Measurements from ENCODE around the gene SASH1. TPM values are rescaled to one million over a fixed set of nuclear protein-coding genes. Genes with fewer than 3 reads are reported as not detected.

Gene SASH1
- total RNA-seq, 1 experiment from 2014 or later: 27.4 TPM

GRCh38 chr6:148526145-148526544 is 183.5 kb downstream of the SASH1 start:
- ChIA-PET POLR2A (no interaction called here), CTCF (interaction anchor here (1.2 kb wide), 1 partner anchor 346 kb away, joined by 3 read pairs; no protein-coding TSS in a partner anchor)
- DNase-seq (ENCODE audit: low spot score) (no peak), ATAC-seq (no peak)
- no peak overlapping the region for H3K27ac Mint-ChIP-seq
- H3K9me3 Mint-ChIP-seq: no peaks in the 10 kb centered on the region
- no peaks in the 10 kb centered on the region for H3K27me3 Mint-ChIP-seq (ENCODE audit: low read depth)
- peaks cover 47% of the 10 kb centered on the region for H3K4me1 Mint-ChIP-seq
- H3K36me3 Mint-ChIP-seq: peaks cover 40% of the 10 kb centered on the region
- H3K4me3 Mint-ChIP-seq: no peak overlapping the region
- TF ChIP-seq ZNF232 (CRISPR knock-in tag; IDR thresholded peaks at IDR 0.05) (no peak), NR3C1 (CRISPR knock-in tag; conservative IDR thresholded peaks at IDR 0.05; ENCODE audit: low read depth) (no peak), FOXJ3 (CRISPR knock-in tag; IDR thresholded peaks at IDR 0.05; ENCODE audit: borderline replicate concordance) (no peak), PREB (CRISPR knock-in tag; IDR thresholded peaks at IDR 0.05; ENCODE audit: borderline replicate concordance) (no peak), ATF3 (CRISPR knock-in tag; conservative IDR thresholded peaks at IDR 0.05) (no peak), MYBL2 (CRISPR knock-in tag; IDR thresholded peaks at IDR 0.05) (no peak), ZNF425 (CRISPR knock-in tag; conservative IDR thresholded peaks at IDR 0.05) (no peak), ARID4B (CRISPR knock-in tag; IDR thresholded peaks at IDR 0.05; ENCODE audit: borderline replicate concordance) (no peak), ESRRA (CRISPR knock-in tag; IDR thresholded peaks at IDR 0.05; ENCODE audit: borderline replicate concordance) (no peak), RORB (CRISPR knock-in tag; IDR thresholded peaks at IDR 0.05) (no peak), NFATC4 (CRISPR knock-in tag; IDR thresholded peaks at IDR 0.05) (no peak), E2F5 (CRISPR knock-in tag; IDR thresholded peaks at IDR 0.05) (no peak), KAT7 (CRISPR knock-in tag; IDR thresholded peaks at IDR 0.05; ENCODE audit: borderline replicate concordance) (no peak)
- TF ChIP-seq, protein P1, sequence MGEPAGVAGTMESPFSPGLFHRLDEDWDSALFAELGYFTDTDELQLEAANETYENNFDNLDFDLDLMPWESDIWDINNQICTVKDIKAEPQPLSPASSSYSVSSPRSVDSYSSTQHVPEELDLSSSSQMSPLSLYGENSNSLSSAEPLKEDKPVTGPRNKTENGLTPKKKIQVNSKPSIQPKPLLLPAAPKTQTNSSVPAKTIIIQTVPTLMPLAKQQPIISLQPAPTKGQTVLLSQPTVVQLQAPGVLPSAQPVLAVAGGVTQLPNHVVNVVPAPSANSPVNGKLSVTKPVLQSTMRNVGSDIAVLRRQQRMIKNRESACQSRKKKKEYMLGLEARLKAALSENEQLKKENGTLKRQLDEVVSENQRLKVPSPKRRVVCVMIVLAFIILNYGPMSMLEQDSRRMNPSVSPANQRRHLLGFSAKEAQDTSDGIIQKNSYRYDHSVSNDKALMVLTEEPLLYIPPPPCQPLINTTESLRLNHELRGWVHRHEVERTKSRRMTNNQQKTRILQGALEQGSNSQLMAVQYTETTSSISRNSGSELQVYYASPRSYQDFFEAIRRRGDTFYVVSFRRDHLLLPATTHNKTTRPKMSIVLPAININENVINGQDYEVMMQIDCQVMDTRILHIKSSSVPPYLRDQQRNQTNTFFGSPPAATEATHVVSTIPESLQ (CRISPR knock-in tag; IDR thresholded peaks at IDR 0.05): no peak
- TF ChIP-seq, protein P2, sequence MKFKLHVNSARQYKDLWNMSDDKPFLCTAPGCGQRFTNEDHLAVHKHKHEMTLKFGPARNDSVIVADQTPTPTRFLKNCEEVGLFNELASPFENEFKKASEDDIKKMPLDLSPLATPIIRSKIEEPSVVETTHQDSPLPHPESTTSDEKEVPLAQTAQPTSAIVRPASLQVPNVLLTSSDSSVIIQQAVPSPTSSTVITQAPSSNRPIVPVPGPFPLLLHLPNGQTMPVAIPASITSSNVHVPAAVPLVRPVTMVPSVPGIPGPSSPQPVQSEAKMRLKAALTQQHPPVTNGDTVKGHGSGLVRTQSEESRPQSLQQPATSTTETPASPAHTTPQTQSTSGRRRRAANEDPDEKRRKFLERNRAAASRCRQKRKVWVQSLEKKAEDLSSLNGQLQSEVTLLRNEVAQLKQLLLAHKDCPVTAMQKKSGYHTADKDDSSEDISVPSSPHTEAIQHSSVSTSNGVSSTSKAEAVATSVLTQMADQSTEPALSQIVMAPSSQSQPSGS (CRISPR knock-in tag; IDR thresholded peaks at IDR 0.05; ENCODE audit: borderline replicate concordance, low read depth): no peak
- TF ChIP-seq, protein P3, sequence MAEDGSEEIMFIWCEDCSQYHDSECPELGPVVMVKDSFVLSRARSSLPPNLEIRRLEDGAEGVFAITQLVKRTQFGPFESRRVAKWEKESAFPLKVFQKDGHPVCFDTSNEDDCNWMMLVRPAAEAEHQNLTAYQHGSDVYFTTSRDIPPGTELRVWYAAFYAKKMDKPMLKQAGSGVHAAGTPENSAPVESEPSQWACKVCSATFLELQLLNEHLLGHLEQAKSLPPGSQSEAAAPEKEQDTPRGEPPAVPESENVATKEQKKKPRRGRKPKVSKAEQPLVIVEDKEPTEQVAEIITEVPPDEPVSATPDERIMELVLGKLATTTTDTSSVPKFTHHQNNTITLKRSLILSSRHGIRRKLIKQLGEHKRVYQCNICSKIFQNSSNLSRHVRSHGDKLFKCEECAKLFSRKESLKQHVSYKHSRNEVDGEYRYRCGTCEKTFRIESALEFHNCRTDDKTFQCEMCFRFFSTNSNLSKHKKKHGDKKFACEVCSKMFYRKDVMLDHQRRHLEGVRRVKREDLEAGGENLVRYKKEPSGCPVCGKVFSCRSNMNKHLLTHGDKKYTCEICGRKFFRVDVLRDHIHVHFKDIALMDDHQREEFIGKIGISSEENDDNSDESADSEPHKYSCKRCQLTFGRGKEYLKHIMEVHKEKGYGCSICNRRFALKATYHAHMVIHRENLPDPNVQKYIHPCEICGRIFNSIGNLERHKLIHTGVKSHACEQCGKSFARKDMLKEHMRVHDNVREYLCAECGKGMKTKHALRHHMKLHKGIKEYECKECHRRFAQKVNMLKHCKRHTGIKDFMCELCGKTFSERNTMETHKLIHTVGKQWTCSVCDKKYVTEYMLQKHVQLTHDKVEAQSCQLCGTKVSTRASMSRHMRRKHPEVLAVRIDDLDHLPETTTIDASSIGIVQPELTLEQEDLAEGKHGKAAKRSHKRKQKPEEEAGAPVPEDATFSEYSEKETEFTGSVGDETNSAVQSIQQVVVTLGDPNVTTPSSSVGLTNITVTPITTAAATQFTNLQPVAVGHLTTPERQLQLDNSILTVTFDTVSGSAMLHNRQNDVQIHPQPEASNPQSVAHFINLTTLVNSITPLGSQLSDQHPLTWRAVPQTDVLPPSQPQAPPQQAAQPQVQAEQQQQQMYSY (CRISPR knock-in tag; IDR thresholded peaks at IDR 0.05): no peak
- TF ChIP-seq, protein P4, sequence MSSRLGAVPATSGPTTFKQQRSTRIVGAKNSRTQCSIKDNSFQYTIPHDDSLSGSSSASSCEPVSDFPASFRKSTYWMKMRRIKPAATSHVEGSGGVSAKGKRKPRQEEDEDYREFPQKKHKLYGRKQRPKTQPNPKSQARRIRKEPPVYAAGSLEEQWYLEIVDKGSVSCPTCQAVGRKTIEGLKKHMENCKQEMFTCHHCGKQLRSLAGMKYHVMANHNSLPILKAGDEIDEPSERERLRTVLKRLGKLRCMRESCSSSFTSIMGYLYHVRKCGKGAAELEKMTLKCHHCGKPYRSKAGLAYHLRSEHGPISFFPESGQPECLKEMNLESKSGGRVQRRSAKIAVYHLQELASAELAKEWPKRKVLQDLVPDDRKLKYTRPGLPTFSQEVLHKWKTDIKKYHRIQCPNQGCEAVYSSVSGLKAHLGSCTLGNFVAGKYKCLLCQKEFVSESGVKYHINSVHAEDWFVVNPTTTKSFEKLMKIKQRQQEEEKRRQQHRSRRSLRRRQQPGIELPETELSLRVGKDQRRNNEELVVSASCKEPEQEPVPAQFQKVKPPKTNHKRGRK (CRISPR knock-in tag; IDR thresholded peaks at IDR 0.05; ENCODE audit: borderline replicate concordance): no peak
- TF ChIP-seq, protein P5, sequence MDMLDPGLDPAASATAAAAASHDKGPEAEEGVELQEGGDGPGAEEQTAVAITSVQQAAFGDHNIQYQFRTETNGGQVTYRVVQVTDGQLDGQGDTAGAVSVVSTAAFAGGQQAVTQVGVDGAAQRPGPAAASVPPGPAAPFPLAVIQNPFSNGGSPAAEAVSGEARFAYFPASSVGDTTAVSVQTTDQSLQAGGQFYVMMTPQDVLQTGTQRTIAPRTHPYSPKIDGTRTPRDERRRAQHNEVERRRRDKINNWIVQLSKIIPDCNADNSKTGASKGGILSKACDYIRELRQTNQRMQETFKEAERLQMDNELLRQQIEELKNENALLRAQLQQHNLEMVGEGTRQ (CRISPR knock-in tag; IDR thresholded peaks at IDR 0.05): no peak

All from WTC11 (cell line).